GM21529 (cell line): ENCODE results near the gene UCKL1.
A peak's percentile ranks its signal among the peaks of the same experiment; 100 is the strongest.
"Not testable (repeated sequence)": the region's sequence is repeated elsewhere in the genome, so short reads cannot be mapped to it uniquely, and the experiment has no call there.

Experiments used
- ATAC-seq: cut with Tn5 transposase; IDR thresholded peaks from one replicate; pipeline ENCODE4 v1.9.1; 2021; ENCODE audit not compliant: unreplicated experiment

UCKL1 gene

DNA sequence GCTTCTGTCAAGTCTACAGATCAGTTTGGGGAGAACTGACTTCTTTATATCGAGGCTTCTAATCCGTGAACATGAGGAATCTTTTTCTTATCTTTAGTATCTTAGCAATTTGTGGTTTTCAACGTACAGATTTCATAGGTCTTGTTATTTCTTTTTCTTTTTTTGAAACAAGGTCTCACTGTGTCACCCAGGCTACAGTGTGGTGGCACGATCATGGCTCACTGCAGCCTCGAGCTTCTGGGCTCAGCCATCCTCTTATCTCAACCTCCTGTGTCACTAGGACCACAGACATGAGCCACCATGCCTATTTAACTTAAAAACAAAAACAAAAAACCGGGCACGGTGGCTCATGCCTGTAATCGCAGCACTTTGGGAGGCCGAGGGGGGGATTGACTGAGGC lies 32.0 kb downstream of the UCKL1 start:
- ATAC-seq = no peak

DNA sequence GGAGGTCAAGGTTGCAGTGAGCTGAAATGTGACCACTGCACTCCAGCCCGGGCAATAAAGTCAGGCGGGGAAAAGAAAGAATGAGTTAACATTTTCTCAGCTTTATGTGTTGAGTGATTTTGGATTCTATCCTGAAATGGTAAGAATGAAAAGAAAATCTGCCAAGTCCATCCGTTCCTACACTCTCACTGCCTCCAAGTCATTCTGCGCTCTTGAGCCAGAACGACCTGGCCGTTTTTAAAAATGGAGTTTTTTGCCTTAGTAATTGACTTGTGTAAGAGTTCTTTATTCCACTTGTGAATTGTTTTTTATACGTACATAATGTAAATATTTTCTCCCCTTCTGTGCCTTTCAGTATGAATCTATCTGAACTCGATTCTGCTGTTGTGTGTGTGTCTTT lies 32.6 kb downstream of the UCKL1 start:
- no peak for ATAC-seq

DNA sequence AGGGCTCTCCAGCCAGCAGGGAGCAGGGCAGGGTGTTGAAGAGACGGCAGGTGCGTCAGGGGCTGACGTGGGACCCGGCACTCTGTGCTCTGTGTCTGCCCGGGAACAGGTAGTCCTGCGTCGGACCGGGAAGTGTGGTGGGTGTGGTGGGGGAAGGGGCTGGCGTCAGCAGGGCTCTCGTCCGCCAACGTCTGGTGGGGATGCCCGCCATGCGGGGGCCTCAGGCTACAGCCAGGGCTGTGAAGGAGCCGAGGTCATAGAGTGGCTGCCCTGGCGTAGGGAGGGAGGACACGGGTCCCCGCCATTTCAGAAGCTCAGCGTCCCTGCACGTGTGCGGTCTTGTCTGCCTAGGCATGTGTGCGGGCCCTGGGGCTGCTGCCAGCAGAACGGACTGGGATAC lies 36.0 kb downstream of the UCKL1 start:
- no peak for ATAC-seq

DNA sequence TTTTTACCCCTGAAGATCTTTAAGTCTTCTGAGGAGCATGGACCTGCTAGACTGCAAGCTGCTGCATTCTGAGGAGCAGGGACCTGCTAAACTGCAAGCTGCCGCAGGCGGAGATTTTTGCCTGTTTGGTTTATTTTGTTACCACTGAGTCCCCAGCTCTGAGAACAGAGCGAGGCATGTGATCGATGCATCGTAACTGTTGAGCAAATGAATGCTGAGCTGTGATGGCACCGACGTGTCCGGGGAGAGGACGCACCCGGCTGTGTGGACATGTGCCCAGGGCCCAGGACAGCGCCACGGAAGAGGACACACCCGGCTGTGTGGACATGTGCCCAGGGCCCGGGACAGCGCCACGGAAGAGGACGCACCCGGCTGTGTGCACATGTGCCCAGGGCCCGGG lies 37.1 kb downstream of the UCKL1 start:
- no peak for ATAC-seq

DNA sequence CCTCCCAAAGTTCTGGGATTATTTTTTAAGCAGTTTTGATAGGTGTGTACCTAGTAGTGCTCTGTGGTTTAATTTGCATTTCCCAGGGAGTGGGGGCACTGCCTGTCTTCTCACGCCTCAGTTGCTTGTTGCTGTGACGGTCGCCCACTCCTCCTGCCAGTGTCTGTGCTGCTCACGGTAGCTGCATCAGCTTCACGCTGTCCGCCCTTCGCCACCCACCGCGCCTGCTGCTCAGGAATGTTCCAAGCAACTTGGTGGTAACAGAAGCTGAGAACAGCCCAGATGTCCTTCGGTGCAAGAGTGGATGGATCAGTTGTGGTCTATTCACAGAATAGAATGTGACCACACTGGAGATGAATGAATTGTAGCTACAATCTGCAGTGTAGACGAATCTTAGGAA lies 38.4 kb downstream of the UCKL1 start:
- ATAC-seq = no peak

DNA sequence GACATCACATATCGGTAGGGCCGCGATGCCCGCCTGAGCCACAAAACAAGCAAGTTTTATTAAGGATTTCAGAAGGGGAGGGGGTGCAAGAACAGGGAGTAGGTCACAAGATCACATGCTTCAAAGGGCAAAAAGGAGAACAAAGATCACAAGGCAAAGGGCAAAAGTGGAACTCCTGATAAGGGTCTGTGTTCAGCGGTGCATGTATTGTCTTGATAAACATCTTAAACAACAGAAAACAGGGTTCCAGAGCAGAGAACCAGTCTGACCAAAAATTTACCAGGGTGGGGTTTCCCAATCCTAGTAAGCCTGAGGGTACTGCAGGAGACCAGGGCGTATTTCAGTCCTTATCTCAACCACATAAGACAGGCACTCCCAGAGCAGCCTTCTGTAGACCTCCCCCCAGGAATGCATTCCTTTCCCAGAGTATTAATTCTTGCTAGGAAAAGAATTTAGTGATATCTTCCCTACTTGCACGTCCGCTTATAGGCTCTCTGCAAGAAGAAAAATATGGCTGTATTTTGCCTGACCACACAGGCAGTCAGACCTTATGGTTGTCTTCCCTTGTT lies 39.8 kb downstream of the UCKL1 start:
- not testable (repeated sequence) for ATAC-seq

DNA sequence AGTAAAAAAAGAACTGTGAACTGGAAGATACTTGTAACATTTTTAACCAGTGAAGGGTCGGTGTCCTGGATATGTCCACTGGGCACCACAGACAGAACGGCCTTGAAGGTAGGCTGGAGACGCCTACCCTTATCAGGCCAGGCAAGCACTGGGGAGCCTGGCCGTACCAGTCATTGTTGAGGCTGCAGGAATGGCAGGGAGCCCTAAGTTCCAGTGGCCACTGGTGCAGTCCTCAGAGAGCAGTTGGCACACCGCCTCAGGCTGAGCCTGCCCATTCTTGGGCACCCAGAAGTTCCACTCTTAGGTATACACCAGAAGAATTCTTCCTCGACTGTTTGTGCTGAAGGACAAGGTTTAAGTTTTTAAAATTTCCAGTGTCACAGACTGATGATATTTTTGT lies 40.7 kb downstream of the UCKL1 start:
- ATAC-seq = no peak

DNA sequence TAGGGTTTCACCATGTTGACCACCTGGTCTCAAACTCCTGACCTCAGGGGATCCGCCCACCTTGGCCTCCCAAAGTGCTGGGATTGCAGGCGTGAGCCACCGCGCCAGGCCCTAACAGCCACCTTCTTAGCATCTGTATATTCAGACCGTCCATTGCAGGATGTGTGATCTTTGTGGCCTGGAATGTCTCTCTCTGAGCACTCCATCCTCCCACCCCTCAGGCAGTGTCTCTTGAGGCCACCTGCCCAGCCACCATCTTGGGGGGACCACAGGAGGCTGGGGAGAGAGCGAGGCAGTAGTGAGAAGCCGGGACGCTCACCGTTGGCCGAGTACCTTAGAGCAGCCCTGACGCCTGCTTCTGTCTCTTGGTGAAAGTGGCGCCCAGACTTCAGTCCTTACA lies 42.4 kb downstream of the UCKL1 start:
- ATAC-seq = no peak

DNA sequence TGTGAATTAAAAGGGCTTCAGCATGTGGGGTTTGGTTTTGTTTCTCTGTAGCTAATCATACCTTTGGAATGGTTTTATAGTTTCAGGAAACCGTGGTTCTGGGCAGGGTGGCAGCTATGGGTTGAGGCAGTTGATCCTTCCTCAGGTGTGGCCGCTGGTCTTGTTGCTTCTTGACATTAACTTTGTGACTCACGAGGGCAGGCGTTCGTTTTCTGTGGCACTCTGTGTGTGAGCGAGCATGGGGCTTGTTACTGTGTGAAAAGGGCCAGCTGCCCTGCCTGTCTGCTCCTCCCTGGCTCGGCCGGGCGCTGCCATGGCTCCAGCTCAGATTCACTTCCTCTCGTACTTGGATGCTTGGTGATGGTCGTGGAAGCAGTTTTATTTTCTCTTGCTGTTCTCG lies 45.0 kb downstream of the UCKL1 start:
- no peak for ATAC-seq

DNA sequence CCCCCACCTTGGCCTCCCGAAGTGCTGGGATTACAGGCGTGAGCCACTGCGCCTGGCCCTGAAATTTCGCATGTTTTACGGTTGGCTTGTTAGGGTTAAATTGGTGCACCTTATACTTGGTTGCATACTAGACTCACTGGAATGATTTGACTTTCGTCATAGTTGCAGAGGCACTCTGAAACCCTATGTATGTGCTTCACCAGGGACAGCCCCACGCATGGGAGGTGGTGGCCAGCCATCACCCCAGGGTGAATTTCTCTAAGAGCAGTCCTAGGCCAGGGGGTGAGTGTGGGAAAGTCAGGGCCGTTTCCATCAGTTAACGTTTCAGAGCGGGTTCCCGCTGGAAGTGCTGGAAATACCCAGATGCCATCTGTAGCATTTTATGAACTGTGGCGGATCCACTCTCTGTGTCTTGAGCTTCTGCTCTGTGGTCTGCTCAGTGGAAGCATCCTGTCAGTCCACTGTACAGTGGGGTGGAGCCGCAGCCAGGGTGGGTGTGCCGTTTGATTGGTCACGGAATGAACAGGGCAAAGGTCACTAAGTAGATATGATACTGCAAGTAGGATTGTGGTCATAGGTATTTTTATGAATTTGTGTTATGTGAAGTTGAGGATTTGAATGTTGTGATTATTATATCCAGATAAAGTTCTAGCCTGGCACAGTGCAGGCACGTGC lies 48.1 kb downstream of the UCKL1 start:
- no peak for ATAC-seq

DNA sequence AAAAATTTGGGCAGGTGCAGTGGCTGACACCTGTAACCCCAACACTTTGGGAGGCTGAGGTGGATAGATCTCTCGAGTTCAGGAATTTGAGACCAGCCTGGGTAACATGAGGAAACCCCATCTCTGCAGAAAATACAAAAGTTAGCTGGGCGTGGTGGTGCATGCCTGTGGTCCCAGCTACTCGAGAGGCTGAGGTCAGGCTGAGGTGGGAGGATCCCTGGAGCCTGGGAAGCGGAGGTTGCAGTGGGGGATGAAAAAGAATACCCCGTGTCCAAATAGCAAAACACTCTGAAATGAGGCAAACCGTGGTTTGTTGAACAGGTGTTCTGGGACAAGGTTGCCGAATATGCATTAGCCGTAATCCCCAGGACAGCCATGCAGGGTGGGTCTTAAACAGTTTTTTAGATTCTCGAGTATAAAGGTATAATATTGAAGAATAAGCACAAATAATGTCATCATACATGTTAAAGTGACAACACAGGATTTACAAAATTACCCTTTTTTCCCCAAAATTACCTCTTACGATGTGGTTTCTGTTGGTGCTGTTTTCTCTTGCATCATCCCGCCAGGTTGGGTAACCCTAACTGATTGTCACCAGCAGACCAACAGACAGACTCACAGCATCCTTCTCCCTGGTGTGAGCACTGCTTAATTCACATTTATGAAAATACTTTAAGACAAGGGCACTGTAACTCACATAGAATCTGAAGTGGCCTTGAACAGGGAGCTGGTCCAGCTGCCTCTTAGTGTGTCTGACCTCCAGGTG lies 52.2 kb downstream of the UCKL1 start:
- ATAC-seq = no peak

DNA sequence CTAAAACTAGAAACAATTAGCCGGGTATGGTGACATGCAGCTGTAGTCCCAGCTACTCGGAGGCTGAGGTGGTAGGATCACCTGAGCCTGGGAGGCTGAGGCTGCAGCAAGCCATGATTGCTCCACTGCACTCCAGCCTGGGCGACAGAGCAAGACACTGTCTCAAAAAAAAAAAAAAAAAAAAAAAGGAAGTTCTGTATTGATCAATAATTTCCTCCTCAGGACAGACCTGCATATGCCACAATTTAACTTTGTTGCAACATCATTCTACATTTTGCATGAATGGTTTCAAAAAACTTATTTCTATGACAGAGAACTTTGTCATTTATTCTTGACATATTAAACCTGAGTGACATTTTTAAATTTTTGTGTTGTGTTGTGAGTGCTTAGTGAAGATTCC lies 55.8 kb downstream of the UCKL1 start:
- no peak for ATAC-seq

DNA sequence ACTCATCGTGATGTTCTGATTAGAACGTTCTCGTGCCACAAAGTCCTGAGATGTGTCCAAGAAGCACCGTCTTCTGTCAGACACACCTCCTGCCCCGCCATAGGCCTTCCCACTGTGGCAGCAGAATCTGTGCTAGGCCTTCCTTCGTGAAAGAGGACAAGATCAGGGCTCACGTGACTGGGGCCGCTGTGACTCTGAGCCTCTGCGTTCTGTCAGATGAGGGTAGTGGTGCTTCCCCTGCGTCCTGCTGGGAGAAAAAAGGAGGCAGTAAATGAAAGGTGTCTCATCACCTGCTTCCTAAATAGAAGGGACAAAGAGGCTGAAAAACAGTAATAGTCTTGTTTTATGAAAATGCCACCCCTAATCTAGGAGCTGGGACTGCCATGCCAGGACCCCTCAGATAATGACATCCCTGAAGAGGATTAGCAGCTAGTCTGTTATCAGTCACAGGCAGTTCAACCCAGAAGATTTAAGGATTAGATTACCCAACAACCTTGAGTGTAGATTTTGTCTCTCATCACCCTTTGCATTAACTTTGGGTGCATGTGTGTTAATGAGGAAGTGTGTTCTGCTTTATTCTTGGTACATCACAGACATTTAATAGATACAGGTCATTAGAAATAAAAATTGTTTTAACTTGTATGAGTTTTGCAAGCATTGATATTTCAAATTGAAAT lies 57.2 kb downstream of the UCKL1 start:
- no peak for ATAC-seq

DNA sequence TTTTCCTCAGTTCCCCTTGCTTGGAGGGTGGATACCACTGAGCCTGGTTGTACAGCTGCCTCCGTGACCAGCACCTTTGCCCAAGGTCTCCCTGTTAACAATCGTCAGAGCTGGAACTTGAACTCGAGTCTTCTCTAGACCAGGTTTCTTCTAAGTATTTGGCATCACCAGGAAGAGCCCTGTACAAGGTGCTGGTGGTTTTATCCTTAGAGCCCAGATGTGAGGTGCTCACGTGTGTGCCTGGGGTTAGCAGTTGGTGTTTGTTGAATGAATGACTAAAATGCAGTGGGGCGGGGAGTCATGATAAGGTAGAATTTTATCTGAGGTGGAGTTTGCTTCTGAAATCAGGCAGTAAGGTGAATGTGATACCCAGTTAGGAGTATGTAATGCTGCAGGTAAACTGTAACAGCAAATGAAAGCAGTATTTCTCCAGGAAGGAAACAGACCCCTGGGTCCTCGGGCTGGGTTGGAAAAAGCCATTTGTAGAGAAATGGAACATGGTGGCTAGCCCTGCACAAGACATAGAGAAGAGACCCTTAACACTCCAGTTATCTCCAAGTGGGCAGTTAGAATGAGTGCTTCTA lies 58.1 kb downstream of the UCKL1 start:
- no peak for ATAC-seq

DNA sequence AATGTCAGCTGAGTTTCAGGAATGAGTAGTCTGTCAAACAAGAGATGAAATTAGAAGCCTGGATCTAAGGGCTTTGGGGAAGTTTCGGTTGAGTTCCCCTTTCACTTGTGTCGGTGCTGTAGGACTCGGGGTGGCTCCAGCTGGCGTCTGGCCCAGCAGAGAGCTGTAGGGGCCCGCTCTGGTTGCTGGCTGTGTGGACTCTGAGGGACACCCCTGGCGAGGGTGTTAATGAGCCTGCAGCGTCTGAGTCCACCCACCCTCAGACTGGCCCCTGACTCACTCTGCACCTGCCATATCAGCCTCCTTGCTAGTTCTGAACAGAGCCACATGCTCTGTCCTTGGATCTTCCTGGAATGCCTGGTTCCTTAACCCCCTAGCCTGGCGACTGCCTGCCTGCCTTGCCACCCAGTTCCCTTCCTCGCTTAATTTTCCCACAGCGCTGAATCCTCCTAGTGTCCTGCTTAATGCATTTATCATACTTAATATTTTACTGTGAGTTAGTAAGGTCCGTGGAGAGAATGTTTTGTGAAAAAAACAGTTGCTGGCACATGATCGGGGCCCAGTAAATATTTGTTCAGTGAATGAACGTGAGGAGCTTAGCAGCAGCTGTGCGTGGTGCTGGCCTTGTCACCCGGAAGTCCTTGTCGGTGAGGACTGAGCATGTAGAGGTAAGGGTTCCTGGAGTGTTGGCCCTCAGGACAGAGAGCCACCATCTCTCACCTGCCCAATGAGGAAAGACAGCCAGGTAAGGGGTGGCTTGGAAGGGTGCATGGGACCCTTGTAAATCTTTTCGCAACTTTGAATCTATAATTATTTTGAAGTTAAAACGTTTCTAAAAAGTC lies 59.7 kb downstream of the UCKL1 start:
- no peak for ATAC-seq

DNA sequence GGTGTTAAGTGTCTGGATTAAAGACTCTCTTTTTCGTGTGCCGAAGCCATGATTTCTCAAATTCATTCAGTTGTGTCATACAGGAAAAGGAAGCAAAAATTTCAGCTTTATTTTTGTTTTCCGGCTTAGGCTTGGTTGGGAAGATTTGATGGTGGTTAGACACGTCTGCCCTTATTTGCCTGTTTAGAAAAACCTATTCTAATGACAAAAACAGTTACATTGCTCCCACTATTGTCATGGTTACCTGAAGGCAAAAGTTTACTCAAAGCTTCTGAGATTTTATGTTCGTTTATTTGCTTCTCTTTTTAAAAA lies 60.3 kb downstream of the UCKL1 start:
- no peak for ATAC-seq

DNA sequence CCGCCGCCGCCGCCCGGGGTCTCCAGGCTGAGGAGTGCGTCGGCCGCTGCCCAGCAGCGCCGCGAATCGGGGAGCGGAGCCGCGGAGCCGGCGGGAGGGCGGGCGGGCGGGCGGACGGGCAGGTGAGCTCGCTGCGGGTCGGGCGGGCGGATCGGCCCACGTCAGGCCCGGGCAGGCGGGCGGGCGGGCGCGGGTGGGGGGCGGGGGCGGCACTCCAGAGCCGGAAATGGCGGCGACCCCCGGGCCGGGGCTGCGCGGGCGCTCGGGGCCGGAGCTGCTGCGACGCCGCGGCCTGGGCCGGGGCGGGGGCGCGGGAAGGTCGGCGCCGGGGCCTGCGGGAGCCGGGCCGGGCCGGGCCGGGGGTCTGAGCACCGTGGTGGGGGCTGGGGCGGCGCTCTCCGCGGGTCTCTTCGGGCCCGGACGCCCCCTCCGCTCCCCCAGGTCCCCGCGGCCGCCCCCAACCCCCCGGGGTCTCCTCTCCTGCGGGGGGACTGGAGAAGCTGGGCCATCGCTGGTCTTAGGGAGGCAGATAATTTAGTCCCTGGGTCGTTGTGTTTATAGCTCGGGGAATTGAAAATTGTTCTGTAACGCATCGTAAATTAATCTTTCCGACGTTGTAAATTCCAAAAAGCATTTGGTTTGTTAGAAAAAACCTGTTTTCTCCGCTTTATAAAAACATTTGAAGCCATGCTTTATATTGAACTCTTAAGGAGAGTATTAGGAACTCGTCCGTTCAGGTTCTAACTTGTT lies 60.8 kb downstream of the UCKL1 start:
- ATAC-seq = peak; percentile 6

DNA sequence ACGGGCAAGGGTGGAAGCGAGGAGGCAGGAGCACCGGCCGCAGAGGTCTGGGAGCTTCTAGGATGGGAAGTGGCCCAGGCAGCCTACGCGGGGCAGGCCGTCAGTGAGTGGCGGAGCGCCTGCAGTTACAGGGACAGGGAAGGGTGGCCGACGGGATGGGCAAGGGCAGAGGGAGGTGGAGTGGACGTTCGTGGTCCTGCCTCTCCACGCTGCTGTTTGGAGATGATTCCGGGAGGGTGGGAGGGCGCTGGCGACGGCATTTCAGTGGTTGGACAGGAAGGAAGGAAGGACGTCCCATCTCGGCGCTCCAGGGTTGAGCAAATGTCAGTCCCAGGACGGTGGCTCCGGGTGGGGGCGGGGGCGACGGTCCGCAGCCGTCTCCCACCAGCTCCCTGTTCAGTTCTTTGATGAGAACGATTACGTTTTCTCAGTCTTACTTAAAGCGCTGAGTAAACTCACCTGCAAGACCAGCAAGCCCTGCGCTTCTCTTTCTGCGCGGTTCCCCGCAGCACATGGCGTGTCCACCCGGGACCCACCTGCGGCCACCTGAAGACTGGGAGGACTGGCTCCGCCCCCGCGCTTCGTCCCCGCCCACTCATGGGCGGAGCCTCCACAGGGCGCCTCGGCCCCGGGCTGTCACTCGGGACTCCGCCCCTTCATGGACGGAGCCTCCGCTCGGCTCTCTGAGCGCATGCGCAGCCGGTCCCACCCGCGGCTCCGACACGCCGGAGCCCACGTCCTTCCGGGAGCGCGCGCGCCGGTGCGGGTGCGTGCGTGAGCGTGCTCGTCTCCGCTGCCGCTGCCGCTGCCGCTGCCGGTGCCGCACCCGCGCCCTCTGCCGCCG lies 61.6 kb downstream of the UCKL1 start, which contains the start of gene DNAJC5:
Gene DNAJC5, plus strand, starts transcription at position 769 of the 844 bp plus-strand sequence. CDS start 33,220 bp downstream, outside the sequence.
- ATAC-seq = peak; percentile 72

DNA sequence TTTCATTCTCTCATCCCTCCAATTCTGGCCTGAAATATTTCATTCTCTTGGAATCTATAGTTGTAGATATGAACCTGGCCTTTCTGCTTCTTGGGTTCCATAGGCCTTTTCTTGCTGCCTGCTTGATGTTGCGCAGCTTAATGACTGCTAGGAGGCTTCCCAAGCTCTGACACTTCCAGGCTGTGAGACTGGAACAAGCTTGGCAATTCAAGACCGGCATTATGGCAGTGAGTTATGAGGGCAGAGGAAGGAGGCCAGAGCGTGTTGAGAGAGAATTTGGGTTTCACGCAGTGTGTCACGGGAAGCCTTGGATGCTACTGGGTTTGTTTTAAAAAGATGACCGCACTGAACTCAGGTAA lies 62.2 kb downstream of the UCKL1 start:
- ATAC-seq = no peak
